Brain pericyte (primary cell): ENCODE data around the gene BUD23.
"Not testable (repeated sequence)": the region's sequence is repeated elsewhere in the genome, so short reads cannot be mapped to it uniquely, and the experiment has no call there.

ENCODE experiments used
- DNase-seq: peaks from one replicate; pipeline ENCODE4 v3.0.0-alpha.2; 2012; ENCODE audit warnings: low read depth, low spot score

BUD23 gene

GRCh38 chr7:73668103-73668885 lies 15.1 kb upstream of the BUD23 start:
- no peak for DNase-seq

DNA sequence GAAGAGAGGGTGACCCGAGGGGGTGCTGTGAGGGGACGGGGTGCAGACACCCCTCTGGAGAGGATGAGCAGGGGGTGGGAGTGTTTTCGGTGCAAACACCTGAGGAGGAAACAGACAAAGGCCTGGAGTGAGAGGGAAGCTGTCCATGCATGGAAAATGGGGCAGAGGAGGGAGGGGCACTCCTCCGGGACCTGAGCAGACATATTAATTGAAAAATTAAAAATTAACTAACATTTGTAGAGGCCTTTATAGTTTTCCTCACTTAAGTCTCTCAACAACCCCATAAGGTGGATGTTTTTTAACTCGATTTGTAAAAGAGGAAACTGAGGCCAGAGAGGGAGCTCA lies 14.5 kb upstream of the BUD23 start:
- no peak for DNase-seq

DNA sequence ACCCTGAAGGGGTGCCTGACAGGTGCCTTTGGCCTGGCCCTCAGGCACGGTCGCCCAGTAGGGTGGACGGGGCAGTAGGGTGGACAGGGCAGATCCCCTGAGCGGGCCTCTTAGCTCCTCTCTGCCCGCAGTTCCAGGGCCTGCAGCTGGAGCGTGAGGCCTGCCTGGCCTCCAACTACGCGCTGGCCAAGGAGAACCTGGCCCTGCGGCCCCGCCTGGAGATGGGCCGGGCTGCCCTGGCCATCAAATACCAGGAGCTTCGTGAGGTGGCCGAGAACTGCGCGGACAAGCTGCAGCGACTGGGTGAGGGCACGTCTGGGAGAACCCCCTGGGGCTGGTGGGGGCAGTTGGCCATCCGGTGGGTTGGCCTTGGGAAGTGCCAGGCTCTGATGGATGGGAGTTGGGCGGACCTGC lies 14.1 kb upstream of the BUD23 start:
- DNase-seq = no peak

- no peak for DNase-seq
Observed at GRCh38 chr7:73669858-73670385, 13.5 kb upstream of the BUD23 start.

- no peak for DNase-seq
Observed at GRCh38 chr7:73671322-73671661, 12.1 kb upstream of the BUD23 start.

DNA sequence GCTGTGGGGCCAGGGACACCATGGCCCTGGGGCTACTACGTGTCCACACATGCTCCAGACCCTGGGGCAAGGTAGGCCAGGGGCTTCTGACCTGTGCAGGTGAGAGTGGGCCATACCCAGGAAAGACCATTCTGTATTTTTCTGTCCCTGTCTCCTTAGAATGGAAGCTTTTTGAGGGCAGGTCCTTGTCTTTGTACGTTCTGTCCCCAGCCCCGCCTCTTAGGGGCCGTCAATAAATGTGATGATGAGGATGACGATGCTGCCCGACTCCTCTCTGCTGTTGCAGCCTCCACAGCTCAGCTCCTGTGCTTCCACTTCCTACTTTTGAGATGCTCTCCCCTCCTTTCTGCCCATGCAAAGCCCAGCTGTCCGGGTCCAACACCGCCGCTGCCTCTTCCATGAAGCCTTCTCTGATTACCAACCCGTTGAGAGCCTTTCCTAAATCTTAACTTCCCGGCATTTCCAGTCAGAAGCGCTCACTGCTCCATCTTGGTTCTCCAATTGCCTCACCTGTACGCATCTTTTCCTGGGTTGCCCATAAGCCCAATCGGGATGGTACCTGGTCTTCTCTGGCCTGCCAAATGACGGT lies 11.4 kb upstream of the BUD23 start:
- DNase-seq = no peak

DNA sequence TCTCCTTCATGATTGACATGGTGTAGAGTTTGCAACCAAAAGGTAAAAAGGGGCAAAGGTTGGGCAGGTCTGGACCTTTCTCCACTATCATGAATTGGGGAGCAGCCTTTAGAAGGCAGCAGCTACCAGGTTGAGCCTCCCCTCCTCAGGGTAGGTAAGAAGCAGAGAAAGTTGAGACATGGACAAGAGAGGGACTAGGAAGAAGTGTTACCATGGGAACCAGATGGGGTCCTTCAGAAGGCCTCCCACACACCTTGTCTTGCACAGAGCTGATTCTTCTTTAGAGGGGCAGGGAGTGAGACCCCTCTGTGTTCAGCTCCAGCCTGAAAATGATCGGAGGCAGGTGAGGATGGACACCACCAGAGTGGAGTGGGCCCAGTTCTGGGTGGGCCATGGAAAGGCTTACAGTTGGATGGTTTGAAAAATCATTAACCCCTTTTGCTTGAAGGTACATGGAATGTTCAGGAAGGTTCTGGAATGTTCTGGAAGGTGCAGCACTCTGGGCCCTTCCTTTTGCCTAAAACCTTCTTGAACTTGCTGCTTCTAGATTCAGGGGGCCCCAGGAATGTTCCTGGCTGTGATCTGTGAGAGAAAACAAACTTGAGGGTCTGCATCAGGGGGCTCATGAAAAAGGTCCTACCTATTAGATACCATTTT lies 8.8 kb upstream of the BUD23 start:
- no peak for DNase-seq

DNA sequence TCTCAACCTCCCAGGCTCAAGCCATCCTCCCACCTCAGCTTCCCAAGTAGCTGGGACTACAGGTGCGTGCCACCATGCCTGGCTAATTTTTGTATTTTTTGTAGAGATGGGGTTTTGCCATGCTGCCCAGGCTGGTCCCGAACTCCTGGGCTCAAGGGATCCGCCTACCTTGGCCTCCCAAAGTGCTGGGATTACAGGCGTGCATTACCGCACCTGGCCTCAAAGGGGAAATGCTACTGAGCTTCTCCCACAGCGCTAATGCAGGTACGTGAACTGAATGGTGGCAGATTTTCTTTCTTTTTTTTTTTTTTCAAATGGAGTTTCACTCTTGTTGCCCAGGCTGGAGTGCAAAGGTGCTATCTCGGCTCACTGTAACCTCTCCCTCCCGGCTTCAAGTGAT lies 7.3 kb upstream of the BUD23 start:
- not testable (repeated sequence) for DNase-seq

DNA sequence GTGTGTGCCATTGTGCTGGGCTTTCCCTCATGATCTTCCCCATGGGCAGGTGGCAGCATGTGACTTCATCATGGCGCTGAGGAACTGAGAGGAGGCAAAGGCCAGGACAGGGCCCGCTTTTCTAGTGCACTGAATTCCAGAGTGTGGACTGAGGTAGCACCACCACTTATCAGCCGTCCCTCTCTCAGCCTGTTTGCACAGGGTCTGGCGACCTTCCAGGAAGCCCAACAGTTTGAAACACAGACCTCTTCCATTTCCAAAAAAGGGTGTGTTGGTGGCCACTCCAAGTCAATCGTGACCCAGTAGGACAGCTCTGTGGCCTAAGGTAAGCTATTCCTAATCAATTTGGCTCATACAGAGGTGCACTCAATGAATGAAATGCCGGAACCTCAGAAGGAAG lies 4.5 kb upstream of the BUD23 start:
- DNase-seq = no peak

DNA sequence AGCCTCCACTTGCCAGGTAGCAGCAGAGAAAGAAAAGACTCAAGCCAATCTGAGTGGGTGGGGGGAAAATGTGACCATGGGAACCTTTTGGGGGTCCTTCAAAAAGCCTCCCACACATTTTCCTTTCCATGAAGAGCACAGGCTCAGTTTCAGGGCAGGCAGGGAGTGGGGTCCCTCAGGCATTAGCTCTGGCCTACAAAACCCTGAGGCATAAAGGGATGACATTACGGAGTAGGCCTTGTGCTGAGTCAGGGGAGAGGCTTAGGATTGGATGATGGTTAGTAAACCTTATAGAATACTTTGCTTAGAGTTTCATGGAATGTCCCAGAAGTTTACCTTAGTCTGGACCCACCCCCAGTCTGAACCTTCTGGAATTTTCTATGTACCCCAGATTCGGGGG lies 3.7 kb upstream of the BUD23 start:
- DNase-seq = no peak

- DNase-seq = no peak
Observed at GRCh38 chr7:73680501-73680900, 2.9 kb upstream of the BUD23 start.

DNA sequence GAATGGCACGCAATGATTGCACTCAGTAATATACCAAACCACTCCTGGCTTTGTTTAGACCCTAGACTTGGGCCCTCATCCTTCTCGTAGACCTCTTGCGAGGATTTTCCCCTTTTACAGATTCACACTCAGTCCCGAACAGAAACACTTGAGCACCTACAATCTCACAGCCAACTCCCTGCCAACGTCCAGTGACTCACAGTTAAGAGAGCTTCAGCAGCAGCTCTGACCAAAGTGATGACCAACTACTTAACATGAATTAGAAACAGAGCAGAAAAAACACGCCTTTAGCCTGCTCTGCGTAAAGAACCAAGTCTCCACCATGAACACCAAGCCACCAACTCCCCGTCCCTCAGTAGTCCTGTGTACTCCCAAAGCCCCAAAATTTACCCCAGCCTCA lies 2.4 kb upstream of the BUD23 start:
- no peak for DNase-seq

DNA sequence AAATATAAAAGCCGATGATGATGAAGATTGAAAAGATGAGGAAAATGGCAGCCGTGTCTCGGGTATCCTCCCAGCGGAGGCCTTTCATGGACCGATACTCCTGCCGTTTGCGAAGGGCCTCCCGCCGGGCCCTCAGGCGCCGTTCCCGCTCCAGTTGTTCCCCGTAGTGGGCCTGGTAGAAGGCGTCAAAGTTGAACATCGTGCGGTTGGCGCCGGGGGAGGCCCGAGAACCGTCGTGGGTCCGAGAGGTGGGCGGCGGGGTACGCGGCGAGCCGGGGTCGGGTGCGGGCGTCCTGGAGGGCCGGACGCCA lies 697 bp upstream of the BUD23 start:
- no peak for DNase-seq

DNA sequence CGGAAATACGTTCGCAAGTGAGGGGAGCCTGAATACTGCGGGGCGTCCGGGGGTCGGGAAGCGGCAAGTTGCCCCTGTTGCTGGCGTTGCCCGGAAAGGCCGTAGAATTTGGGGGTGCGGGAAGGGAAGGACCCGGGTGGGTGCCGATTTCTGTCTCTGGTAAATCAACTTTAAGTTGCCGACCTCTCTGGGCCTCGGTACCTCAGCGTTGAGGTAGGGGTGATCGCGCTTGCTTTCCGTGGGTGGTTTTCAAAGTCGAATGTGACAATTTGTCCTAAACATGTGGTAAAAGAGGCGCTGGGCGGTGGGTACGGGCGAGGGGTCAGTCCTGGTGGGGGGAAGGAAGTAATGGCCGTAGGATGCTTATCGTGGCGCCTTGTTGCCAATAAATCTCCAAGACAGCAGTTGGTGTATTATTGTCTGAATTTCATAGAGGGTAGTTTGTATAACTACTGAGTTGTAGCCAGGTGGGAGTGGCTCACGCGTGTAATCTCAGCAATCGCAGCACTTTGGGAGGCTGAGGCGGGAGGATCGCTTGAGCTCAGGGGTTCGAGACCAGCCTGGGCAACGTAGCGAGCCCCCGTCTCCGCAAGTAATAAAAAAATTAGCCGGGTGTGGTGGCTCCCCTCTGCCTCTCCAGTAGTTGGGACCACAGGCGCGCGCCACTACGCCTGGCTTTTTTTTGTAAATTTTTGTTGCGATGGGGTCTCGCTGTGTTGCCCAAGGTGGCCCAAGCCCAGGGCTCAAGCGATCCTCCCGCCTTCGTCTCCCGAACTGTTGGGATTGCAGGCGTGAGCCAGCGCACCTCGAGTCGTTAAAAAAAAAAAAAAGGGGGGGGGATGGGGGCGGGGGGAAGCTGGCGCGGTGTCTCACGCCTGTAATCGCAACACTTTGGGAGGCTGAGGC lies 644 bp downstream of the BUD23 start:
- DNase-seq = no peak

DNA sequence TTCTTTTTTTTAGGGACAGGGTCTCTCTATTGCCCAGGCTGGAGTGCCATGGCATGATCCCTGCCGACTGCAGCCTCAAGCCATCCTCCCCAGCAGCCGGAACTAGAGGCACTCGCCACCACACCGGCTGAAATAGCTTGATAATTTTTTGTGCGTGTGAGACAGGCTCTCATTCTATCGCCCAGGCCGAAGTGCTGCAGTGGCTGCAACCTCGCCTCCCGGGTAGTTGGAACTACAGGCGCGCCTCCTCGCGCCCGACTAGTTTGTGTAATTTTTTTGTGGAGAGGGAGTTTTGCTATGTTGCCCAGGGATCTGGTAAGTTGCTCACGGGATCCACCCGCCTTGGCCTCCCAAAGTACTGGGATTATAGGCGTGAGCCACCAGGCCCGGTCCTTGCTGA lies 1.9 kb downstream of the BUD23 start:
- DNase-seq = no peak

DNA sequence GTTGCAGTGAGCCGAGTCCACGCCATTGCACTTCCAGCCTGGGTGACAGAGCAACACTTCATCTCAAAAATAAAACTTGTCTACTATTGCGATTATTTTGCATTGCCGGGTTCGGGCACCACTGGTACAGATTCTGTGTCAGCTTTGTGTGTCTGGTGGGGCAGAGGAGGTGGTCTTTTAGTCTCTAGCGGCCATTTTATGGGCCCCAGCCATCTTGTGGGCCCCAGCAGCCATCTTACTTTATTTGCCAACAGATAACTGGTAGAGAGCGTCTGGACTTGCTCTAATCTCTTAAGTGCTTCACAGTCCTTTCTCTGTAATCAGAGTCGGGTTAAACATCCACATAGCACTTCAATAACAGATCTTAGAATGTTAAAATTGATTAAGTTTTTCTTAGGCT lies 4.9 kb downstream of the BUD23 start:
- DNase-seq = no peak

GRCh38 chr7:73690646-73691045 lies 7.2 kb downstream of the BUD23 start:
- no peak for DNase-seq

GRCh38 chr7:73696372-73696771 lies 13.0 kb downstream of the BUD23 start:
- DNase-seq = no peak

- DNase-seq = no peak
Observed at GRCh38 chr7:73698410-73698809, 15.0 kb downstream of the BUD23 start.

DNA sequence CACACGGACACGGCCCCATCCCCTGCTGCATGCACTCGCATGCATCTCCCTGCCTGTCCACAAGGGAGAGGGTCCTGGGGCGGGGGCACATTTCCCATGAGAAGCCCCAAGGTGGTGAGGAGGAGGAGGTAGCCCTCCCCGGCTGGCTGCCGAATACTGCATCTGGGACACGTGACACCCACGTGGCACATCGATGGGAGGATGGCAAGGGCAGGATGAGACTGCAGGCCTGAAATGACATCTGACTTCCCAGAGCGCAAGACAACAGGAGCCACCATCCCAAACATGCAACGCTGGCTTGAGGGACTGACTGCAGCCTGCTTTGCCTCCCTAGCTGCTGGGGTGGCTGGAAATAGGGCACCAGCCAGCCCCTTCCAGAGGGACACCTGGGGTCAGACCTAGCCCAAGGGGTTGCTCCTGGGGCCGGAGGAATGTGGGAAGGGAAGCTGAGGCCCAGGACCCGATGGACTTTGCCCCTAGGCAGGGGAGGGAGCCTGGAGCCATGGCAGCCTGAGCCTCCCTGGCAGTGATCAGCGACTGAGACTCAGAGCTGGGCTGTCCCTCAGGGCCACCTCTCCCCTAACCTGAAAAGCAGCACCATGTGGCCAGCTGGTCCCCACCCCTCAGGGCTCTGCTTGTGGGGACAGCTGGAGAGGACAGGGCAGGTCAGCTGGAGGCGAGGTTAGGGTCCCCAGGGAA lies 16.1 kb downstream of the BUD23 start:
- no peak for DNase-seq

GRCh38 chr7:73700069-73700423 lies 16.6 kb downstream of the BUD23 start:
- DNase-seq = no peak
